GM19452 (cell line): Measurements from ENCODE around the gene TBC1D5.
"Not testable (repeated sequence)": the region's sequence is repeated elsewhere in the genome, so short reads cannot be mapped to it uniquely, and the experiment has no call there.

Experiments used
- ATAC-seq: cut with Tn5 transposase; IDR thresholded peaks from one replicate; pipeline ENCODE4 v1.9.1; 2021; ENCODE audit not compliant: unreplicated experiment

Gene TBC1D5

GRCh38 chr3:17423786-17424536 lies 318.5 kb downstream of the TBC1D5 start:
- ATAC-seq, result no peak

GRCh38 chr3:17422636-17423035 lies 319.8 kb downstream of the TBC1D5 start:
- no peak for ATAC-seq

- ATAC-seq, result no peak
Measured at GRCh38 chr3:17420668-17421067, 321.8 kb downstream of the TBC1D5 start.

GRCh38 chr3:17412950-17413530 lies 329.4 kb downstream of the TBC1D5 start:
- ATAC-seq, result peak; percentile 92

- no peak for ATAC-seq
Measured at GRCh38 chr3:17411157-17411877, 331.1 kb downstream of the TBC1D5 start.

- ATAC-seq, result no peak
Measured at GRCh38 chr3:17407576-17407975, 334.9 kb downstream of the TBC1D5 start.

GRCh38 chr3:17404548-17404947 lies 337.9 kb downstream of the TBC1D5 start:
- no peak for ATAC-seq

GRCh38 chr3:17402442-17402841 lies 340.0 kb downstream of the TBC1D5 start:
- ATAC-seq, result no peak

- ATAC-seq, result no peak
Measured at GRCh38 chr3:17401912-17402311, 340.5 kb downstream of the TBC1D5 start.

- ATAC-seq, result peak; percentile 42
Measured at GRCh38 chr3:17399586-17399985, 342.8 kb downstream of the TBC1D5 start.

GRCh38 chr3:17398959-17399551 lies 343.4 kb downstream of the TBC1D5 start:
- peak; percentile 93 for ATAC-seq

GRCh38 chr3:17396036-17396435 lies 346.4 kb downstream of the TBC1D5 start:
- no peak for ATAC-seq

- no peak for ATAC-seq
Measured at GRCh38 chr3:17394541-17395155, 347.8 kb downstream of the TBC1D5 start.

- not testable (repeated sequence) for ATAC-seq
Measured at GRCh38 chr3:17392516-17392915, 349.9 kb downstream of the TBC1D5 start.

- ATAC-seq, result no peak
Measured at GRCh38 chr3:17390785-17391184, 351.6 kb downstream of the TBC1D5 start.

- ATAC-seq, result no peak
Measured at GRCh38 chr3:17387108-17387507, 355.3 kb downstream of the TBC1D5 start.

- ATAC-seq, result no peak
Measured at GRCh38 chr3:17386432-17386831, 356.0 kb downstream of the TBC1D5 start.

- no peak for ATAC-seq
Measured at GRCh38 chr3:17384567-17385296, 357.7 kb downstream of the TBC1D5 start.

GRCh38 chr3:17373304-17373703 lies 369.1 kb downstream of the TBC1D5 start:
- no peak for ATAC-seq

GRCh38 chr3:17372362-17373210 lies 369.8 kb downstream of the TBC1D5 start:
- no peak for ATAC-seq
